Stimulated activated CD8-positive, alpha-beta memory T cell treated with anti-CD3 and anti-CD28 coated beads, Interleukin-15, amount 100 ng/mL, for 24 hours (primary cell): Measurements from ENCODE around the gene TRIO.

ENCODE experiments used
- DNase-seq: peaks from one replicate; pipeline ENCODE4 v3.0.0-alpha.2; 2020; ENCODE audit warnings: low read depth

Gene TRIO

DNA sequence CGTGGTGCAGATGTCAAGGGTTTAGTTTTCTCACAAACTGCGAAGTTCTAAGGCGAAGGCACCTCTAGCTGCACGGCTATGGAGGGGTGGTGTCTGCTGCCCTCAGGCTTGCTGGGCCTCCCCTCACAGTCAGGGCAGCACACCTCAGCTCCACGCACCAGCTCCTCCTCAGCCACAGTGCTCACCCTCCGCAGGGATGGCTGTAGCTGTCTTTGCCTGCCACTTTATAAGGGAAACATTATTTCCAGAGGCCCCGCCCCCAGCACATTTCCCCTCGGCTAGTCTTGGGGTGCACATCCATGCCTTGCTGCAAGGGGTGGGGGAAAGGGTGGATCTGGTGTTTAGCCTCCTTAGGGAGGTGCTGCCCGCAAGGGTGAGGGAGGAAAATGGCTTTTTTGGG, 154.6 kb downstream of the TRIO start:
- no peak for DNase-seq

DNA sequence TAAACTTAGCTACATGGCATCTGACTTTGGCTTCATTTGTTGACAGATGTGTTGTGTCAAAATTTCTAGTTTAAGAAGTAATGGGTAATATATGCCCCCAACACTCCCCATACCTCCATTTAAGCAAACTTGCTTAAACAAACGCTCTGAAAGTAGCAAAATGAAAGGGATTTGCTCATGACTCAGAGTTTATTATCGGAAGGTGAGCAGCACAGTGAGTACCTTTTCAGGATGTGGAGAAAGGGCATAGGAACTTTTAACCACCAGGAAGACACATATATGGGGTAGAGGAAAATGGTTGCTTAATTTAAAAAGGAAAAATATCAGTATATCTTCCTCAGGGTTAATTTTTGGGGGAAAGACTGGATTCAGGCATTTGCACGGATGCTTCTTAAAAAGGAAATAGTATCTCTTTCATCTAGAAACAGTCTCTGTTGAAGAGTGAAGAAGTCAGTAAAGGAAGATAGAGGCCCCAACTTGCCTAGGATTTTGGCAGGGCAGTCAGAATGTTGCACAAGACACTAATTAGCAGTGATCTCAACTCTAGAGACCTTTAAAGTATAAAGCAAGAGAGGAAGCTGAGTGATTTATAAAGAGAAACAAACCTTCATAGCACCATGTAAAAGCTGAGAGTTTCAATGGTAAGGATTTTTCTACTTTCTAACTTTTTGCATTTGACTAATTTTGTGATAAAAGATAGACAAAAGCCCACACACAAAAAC, 155.1 kb downstream of the TRIO start:
- DNase-seq: no peak

DNA sequence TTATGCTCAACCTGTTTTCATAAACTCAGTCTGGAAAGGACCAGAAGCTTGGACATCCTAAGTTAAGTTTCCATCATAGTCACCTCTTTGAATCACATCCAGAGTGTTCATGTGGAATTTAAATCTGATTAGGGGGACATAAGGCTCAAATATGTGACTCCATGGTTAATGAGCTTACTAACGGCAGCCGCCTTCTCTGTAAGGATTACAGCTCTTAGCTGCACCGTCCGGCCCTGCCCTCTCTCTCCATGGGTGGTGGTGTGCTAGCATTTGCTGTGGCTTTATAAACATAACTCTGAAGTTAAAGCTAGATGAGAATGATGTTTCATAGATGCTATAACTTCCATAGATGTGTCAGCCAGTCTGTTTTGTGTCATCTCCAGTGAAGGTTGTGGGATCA, 156.5 kb downstream of the TRIO start:
- no peak for DNase-seq

GRCh38 chr5:14301186-14301585, 158.0 kb downstream of the TRIO start:
- no peak for DNase-seq

DNA sequence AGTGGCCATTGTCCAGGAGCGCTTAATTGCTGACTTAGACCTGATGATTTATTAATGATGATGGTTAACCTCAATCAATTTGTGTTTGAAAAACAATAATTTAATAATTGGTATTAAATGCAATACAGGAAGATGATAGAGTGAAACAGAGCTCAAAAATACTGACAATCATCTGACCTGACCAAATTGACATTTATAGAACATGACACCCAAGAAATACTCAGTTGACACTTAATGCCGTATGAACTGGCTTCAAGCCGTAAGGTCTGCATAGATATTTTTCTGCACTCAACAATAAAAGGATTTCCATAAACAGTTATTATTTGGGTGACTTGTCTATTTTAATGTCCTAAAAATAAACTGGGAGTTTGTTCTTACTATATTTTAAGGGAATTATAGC, 159.2 kb downstream of the TRIO start:
- DNase-seq: no peak

- DNase-seq: no peak
Measured at GRCh38 chr5:14305045-14305444, 161.9 kb downstream of the TRIO start.

DNA sequence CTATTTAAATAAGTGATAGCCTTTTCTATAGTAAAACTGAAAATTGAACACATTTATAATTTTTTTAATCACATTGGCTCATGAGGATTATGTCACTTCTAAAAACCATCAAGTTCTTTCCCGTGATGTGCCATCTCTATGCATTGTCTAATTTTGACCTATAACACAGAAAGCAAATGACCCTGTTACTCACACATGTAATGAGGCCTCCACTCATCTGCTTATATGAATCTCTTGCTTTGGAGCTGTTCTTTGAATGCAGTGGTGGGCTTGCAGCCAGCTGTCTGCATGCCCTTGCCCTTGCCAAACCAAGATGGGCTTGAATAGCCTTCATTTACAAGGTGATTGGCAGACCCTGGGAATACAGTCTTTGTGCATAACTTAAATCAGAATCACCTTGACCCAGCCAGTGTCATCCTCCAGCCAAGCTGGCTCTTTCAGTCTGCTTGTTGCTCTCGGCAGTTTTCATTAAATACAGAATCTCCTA, 163.2 kb downstream of the TRIO start:
- DNase-seq: no peak

- no peak for DNase-seq
Measured at GRCh38 chr5:14308384-14309154, 165.4 kb downstream of the TRIO start.

GRCh38 chr5:14309199-14309598, 166.1 kb downstream of the TRIO start:
- no peak for DNase-seq

GRCh38 chr5:14309878-14310531, 166.9 kb downstream of the TRIO start:
- DNase-seq: no peak

DNA sequence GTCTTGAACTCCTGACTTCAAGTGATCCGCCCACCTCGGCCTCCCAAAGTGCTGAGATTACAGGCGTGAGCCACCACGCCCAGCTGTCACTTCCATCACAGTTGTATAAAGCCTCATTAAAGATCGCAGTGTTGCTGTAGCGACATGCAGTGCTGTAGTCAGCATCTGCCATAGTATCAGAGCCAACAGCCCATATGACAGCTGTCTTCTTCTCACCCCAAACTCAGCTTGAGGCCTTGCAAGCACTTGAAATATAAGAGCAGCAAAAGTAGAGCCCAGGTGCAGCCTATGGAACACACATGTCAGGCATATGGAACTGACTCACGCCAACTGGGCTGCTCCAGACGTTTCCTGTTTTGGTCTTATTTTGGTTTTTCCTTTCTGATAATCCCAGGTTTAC, 167.8 kb downstream of the TRIO start:
- no peak for DNase-seq

GRCh38 chr5:14313986-14314690, 171.0 kb downstream of the TRIO start:
- no peak for DNase-seq

DNA sequence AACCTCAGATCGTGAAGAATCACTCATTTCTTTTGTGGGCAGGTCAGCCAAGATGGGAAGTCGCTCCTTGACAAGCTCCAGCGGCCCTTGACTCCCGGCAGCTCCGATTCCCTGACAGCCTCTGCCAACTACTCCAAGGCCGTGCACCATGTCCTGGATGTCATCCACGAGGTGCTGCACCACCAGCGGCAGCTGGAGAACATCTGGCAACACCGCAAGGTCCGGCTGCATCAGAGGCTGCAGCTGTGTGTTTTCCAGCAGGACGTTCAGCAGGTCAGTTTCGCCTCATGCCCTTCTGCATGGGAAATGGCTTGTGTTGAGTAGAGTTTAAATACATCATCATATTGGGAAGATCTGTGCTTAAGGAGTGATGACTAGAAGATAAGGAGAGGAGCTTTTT, 173.3 kb downstream of the TRIO start:
- DNase-seq: no peak

- no peak for DNase-seq
Measured at GRCh38 chr5:14319102-14319501, 176.0 kb downstream of the TRIO start.

DNA sequence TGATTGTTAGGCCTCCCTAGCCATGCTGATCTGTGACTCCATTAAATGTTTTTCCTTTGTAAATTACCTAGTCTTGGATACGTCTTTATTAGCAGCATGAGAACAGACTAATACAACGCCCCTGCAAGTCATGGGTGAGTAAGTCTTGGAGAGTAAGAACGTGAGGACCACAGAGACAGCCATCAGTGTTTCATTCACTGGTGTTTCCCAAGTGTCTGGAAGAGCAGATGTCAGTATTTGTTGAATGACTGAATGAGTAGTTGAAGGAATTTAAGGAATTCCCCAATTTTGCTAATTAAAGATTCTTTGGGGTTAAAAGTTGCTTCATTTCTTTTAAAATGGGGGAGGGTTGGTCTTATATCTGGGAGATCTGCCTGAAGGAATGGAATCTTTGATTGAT, 178.8 kb downstream of the TRIO start:
- DNase-seq: no peak

GRCh38 chr5:14322437-14323187, 179.5 kb downstream of the TRIO start:
- DNase-seq: no peak

- DNase-seq: no peak
Measured at GRCh38 chr5:14323466-14323865, 180.3 kb downstream of the TRIO start.

DNA sequence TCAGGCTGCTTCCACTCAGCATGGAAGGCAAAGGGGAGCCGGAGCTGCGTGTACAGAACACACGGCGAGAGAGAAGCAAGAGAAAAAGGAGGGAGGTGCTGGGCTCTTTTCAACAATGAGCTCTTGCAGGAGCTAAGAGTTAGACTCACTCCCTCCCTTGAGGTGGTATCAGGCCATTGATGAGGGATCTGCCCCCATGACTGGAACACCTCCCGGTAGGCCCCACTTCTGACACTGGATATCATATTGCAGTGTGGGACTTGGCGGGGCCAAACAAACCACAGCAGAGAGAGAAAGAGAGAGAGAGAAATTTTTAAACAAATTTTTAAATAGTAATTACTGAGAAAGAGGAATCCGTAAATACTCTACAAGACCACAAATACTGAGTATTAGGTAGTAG, 182.2 kb downstream of the TRIO start:
- DNase-seq: no peak

GRCh38 chr5:14326035-14326903, 183.1 kb downstream of the TRIO start:
- no peak for DNase-seq

DNA sequence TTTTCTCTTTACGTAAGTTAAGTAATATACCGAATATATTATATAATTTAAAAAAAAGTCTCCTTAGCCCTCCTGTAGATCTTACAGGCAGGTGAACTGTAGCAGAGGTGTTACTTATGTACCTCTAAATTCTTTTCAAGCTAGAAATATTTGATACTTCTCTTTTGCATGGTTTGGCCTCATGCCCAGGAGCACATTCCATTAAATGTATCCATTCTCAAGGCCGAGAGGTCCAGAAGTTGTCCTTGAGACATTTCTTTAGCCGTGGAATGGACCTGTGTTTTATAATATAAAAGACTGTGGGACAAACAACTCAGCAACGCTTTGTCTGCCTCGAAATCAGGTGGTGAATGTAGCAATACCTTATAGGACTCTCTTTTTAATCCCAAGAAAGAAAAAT, 184.5 kb downstream of the TRIO start:
- DNase-seq: no peak

GRCh38 chr5:14328144-14328543, 185.0 kb downstream of the TRIO start:
- no peak for DNase-seq
